ENCODE data around the gene CCDC63.
A peak's percentile ranks its signal among the peaks of the same experiment; 100 is the strongest.

The CCDC63 gene

GRCh38 chr12:110846615-110847566 is at the start of gene CCDC63:
Gene CCDC63, plus strand, starts transcription at chr12:110846987. Its CDS starts 5,968 bp downstream, at chr12:110852955.
- DNase-seq: peak in 1 of 2 donors; percentile 17

GRCh38 chr12:110798461-110798860 is 48.3 kb upstream of the CCDC63 start:
- no peak for DNase-seq

GRCh38 chr12:110802489-110802888 is 44.3 kb upstream of the CCDC63 start:
- no peak for DNase-seq

GRCh38 chr12:110804406-110804805 is 42.4 kb upstream of the CCDC63 start:
- no peak for DNase-seq

GRCh38 chr12:110807640-110808039 is 39.1 kb upstream of the CCDC63 start:
- no peak for DNase-seq

- DNase-seq: no peak
Observed at GRCh38 chr12:110809149-110809548, 37.6 kb upstream of the CCDC63 start.

GRCh38 chr12:110811972-110812371 is 34.8 kb upstream of the CCDC63 start:
- DNase-seq: no peak

GRCh38 chr12:110813285-110813684 is 33.5 kb upstream of the CCDC63 start:
- DNase-seq: no peak

GRCh38 chr12:110813756-110814155 is 33.0 kb upstream of the CCDC63 start:
- no peak for DNase-seq

GRCh38 chr12:110816248-110816647 is 30.5 kb upstream of the CCDC63 start:
- DNase-seq: no peak

GRCh38 chr12:110816779-110817178 is 30.0 kb upstream of the CCDC63 start:
- no peak for DNase-seq

- DNase-seq: no peak
Observed at GRCh38 chr12:110818511-110818910, 28.3 kb upstream of the CCDC63 start.

- DNase-seq: no peak
Observed at GRCh38 chr12:110819150-110819549, 27.6 kb upstream of the CCDC63 start.

GRCh38 chr12:110819646-110820045 is 27.1 kb upstream of the CCDC63 start:
- DNase-seq: no peak

- no peak for DNase-seq
Observed at GRCh38 chr12:110821917-110822316, 24.9 kb upstream of the CCDC63 start.

- DNase-seq: no peak
Observed at GRCh38 chr12:110822821-110823415, 23.9 kb upstream of the CCDC63 start.

- no peak for DNase-seq
Observed at GRCh38 chr12:110824342-110824741, 22.4 kb upstream of the CCDC63 start.

GRCh38 chr12:110825530-110825929 is 21.3 kb upstream of the CCDC63 start:
- no peak for DNase-seq

GRCh38 chr12:110826592-110827200 is 20.1 kb upstream of the CCDC63 start:
- peak; percentile 88 to 91 for DNase-seq

- DNase-seq: no peak
Observed at GRCh38 chr12:110829308-110829707, 17.5 kb upstream of the CCDC63 start.

GRCh38 chr12:110836291-110836690 is 10.5 kb upstream of the CCDC63 start:
- DNase-seq: no peak

GRCh38 chr12:110841007-110841406 is 5.8 kb upstream of the CCDC63 start:
- no peak for DNase-seq

GRCh38 chr12:110844131-110844530 is 2.7 kb upstream of the CCDC63 start:
- no peak for DNase-seq

Measured in stimulated activated CD4-positive, alpha-beta T cell treated with anti-CD3 and anti-CD28 coated beads, Interleukin-2, amount 100 ng/mL, for 48 hours (primary cell).